GM21423 (cell line): Measurements from ENCODE around the gene ADRA1B.

Experiments used
- ATAC-seq: cut with Tn5 transposase; IDR thresholded peaks from one replicate; pipeline ENCODE4 v1.9.1; 2021; ENCODE audit warnings: mild to moderate bottlenecking, moderate library complexity; ENCODE audit not compliant: unreplicated experiment

The ADRA1B gene

GRCh38 chr5:159923008-159923407 lies 6.7 kb downstream of the ADRA1B start:
- ATAC-seq, result no peak

GRCh38 chr5:159928122-159928909 lies 12.0 kb downstream of the ADRA1B start:
- ATAC-seq, result no peak

GRCh38 chr5:159929176-159929575 lies 12.9 kb downstream of the ADRA1B start:
- ATAC-seq, result no peak

GRCh38 chr5:159933531-159934485 lies 17.5 kb downstream of the ADRA1B start:
- ATAC-seq, result no peak

- ATAC-seq, result no peak
Measured at GRCh38 chr5:159935946-159936345, 19.7 kb downstream of the ADRA1B start.

GRCh38 chr5:159936686-159937329 lies 20.5 kb downstream of the ADRA1B start:
- no peak for ATAC-seq

- ATAC-seq, result no peak
Measured at GRCh38 chr5:159937580-159937979, 21.3 kb downstream of the ADRA1B start.

GRCh38 chr5:159943326-159943725 lies 27.0 kb downstream of the ADRA1B start:
- ATAC-seq, result no peak

GRCh38 chr5:159944056-159944600 lies 27.8 kb downstream of the ADRA1B start:
- no peak for ATAC-seq

GRCh38 chr5:159945359-159945758 lies 29.1 kb downstream of the ADRA1B start:
- ATAC-seq, result no peak

GRCh38 chr5:159947708-159948358 lies 31.6 kb downstream of the ADRA1B start:
- no peak for ATAC-seq

GRCh38 chr5:159951387-159951786 lies 35.1 kb downstream of the ADRA1B start:
- ATAC-seq, result no peak

- ATAC-seq, result no peak
Measured at GRCh38 chr5:159951834-159952233, 35.6 kb downstream of the ADRA1B start.

- ATAC-seq, result no peak
Measured at GRCh38 chr5:159953609-159954008, 37.3 kb downstream of the ADRA1B start.

GRCh38 chr5:159955056-159955624 lies 38.9 kb downstream of the ADRA1B start:
- ATAC-seq, result no peak

- ATAC-seq, result no peak
Measured at GRCh38 chr5:159956074-159956473, 39.8 kb downstream of the ADRA1B start.

- no peak for ATAC-seq
Measured at GRCh38 chr5:159961176-159962160, 45.2 kb downstream of the ADRA1B start.

- no peak for ATAC-seq
Measured at GRCh38 chr5:159962214-159962613, 45.9 kb downstream of the ADRA1B start.

GRCh38 chr5:159963935-159964334 lies 47.7 kb downstream of the ADRA1B start:
- ATAC-seq, result no peak
